Calu3 (cell line): ENCODE results near the gene CCNB3. TPM values are rescaled to one million over a fixed set of nuclear protein-coding genes. Genes with fewer than 3 reads are reported as not detected.

Experiments
- BruUV-seq: library from RNA; stranded (reverse); fragments of 400-500 nt; replicated peaks from 2 replicates; lab custom pipeline; 2021; lab: Mats Ljungman, UMichigan
- CTCF ChIA-PET: fragments of 300-600 bp; sonication (Branson Sonifier 250); formaldehyde crosslinking; loops from one replicate; lab custom pipeline; 2022; ENCODE audit warnings: antibody characterized with exemption; lab: Charles Lee
- DNase-seq: peaks from one replicate; pipeline ENCODE4 v3.0.0; 2022
- H3K27ac Mint-ChIP-seq: one replicate; pipeline ENCODE4 v1.8.0; 2022; ENCODE audit warnings: mixed read lengths; ENCODE audit not compliant: unreplicated experiment
- H3K27me3 Mint-ChIP-seq: one replicate; pipeline ENCODE4 v1.8.0; 2022; ENCODE audit warnings: mixed read lengths; ENCODE audit not compliant: unreplicated experiment
- H3K36me3 Mint-ChIP-seq: one replicate; pipeline ENCODE4 v1.8.0; 2022; ENCODE audit warnings: mild to moderate bottlenecking, moderate library complexity, mixed read lengths; ENCODE audit not compliant: insufficient read depth, unreplicated experiment
- H3K4me1 Mint-ChIP-seq: one replicate; pipeline ENCODE4 v1.8.0; 2022; ENCODE audit warnings: mild to moderate bottlenecking, low read depth, mixed read lengths; ENCODE audit not compliant: unreplicated experiment
- H3K4me3 Mint-ChIP-seq: one replicate; pipeline ENCODE4 v1.8.0; 2022; ENCODE audit warnings: mild to moderate bottlenecking, low read depth, moderate library complexity, mixed read lengths; ENCODE audit not compliant: unreplicated experiment
- H3K9me3 Mint-ChIP-seq: one replicate; pipeline ENCODE4 v1.8.0; 2022; ENCODE audit warnings: low read depth, mixed read lengths; ENCODE audit not compliant: unreplicated experiment
- CTCF ChIP-seq: fragments of 200-600 bp; IDR thresholded peaks from one replicate; pipeline ENCODE4 v1.8.0; 2022; ENCODE audit warnings: antibody characterized with exemption; ENCODE audit not compliant: unreplicated experiment
- intact Hi-C: fragments of 100-400 bp; cut with micrococcal nuclease; formaldehyde crosslinking; loops from one replicate; pipeline ENCODE4 v1.10.0; 2022; ENCODE audit not compliant: unreplicated experiment
- total RNA-seq: library from RNA; stranded (reverse); gene quantifications from 2 replicates; pipeline ENCODE4 v1.2.3, GENCODE V29; 2022

The CCNB3 gene
- total RNA-seq, 1 experiment from 2014 or later = 0.73 TPM

DNA sequence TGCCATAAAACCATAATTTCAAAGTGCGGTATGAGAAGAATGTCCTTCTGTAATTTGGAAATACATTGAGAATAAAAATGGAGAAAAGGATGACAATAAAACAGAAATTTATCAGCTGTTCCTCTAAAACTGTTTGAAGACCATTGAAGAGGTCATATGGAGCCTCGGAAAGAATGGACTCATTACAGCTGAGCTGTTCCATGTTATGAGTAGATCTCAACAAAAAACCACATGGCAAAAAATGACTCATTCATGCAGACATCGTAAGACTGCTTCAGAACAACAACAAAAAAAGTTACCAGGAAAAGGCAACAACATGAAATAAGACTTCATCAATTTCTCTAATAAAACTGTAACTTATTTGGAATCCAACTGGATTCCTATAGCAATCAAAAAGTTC is 43.4 kb upstream of the CCNB3 start:
- H3K4me3 Mint-ChIP-seq = no peak overlapping the region
- BruUV-seq = no TSS peak
- peaks cover 19% of the 10 kb centered on the region for H3K4me1 Mint-ChIP-seq
- intact Hi-C loops = no loop called here
- CTCF ChIA-PET = no interaction called here
- no peak for TF ChIP-seq CTCF
- DNase-seq = no peak
- no peak overlapping the region for H3K27ac Mint-ChIP-seq
- peaks cover 2% of the 10 kb centered on the region for H3K9me3 Mint-ChIP-seq
- no peaks in the 10 kb centered on the region for H3K27me3 Mint-ChIP-seq
- H3K36me3 Mint-ChIP-seq = no peaks in the 10 kb centered on the region

- Mint-ChIP-seq H3K4me1 (no peaks in the 10 kb centered on the region), H3K4me3 (no peak overlapping the region), H3K27ac (no peak overlapping the region), H3K36me3 (no peaks in the 10 kb centered on the region), H3K27me3 (no peaks in the 10 kb centered on the region), H3K9me3 (peaks cover 2% of the 10 kb centered on the region)
- no peak for DNase-seq
- intact Hi-C loops = no loop called here
- CTCF ChIA-PET = interaction anchor here (0.6 kb wide), 1 partner anchor 400 kb away, joined by 3 read pairs; no protein-coding TSS in a partner anchor
- no peak for TF ChIP-seq CTCF
- BruUV-seq = no TSS peak
Observed at GRCh38 chrX:50165727-50166126, 38.8 kb upstream of the CCNB3 start.

GRCh38 chrX:50167366-50167765 is 37.2 kb upstream of the CCNB3 start:
- no TSS peak for BruUV-seq
- CTCF ChIA-PET = no interaction called here
- Mint-ChIP-seq H3K4me3 (no peak overlapping the region), H3K27me3 (no peaks in the 10 kb centered on the region), H3K9me3 (no peaks in the 10 kb centered on the region), H3K4me1 (no peaks in the 10 kb centered on the region), H3K36me3 (no peaks in the 10 kb centered on the region), H3K27ac (no peak overlapping the region)
- no peak for DNase-seq
- no peak for TF ChIP-seq CTCF
- intact Hi-C loops = no loop called here

DNA sequence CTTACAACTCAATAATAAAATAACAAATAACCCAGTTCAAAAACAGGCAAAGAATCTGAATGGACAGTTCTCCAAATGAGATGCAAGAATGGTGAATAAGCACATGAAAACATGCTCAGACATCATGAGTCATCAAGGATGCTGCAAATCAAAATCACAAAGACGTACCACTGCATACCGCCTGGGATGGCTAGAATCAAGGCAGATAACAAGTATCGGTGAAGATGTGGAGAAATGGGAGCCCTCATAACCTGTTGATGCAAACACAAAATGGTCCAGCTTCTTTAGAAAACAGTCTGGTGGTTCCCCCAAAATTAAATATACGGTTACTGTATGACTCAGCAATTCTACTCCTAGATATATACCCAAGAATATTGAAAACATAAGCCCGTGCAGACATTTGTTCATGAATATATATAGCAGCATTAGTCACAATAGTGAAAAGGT is 36.3 kb upstream of the CCNB3 start:
- intact Hi-C loops = no loop called here
- H3K27ac Mint-ChIP-seq = no peak overlapping the region
- no peaks in the 10 kb centered on the region for H3K9me3 Mint-ChIP-seq
- DNase-seq = no peak
- no peak for TF ChIP-seq CTCF
- CTCF ChIA-PET = no interaction called here
- no peaks in the 10 kb centered on the region for H3K4me1 Mint-ChIP-seq
- no peaks in the 10 kb centered on the region for H3K36me3 Mint-ChIP-seq
- no peak overlapping the region for H3K4me3 Mint-ChIP-seq
- BruUV-seq = no TSS peak
- H3K27me3 Mint-ChIP-seq = no peaks in the 10 kb centered on the region
